ENCODE results near the gene NDE1. TPM values are rescaled to one million over a fixed set of nuclear protein-coding genes. Genes with fewer than 3 reads are reported as not detected.
A peak's percentile ranks its signal among the peaks of the same experiment; 100 is the strongest.
"Not testable (repeated sequence)": the region's sequence is repeated elsewhere in the genome, so short reads cannot be mapped to it uniquely, and the experiment has no call there.

NDE1 gene
- total RNA-seq, 6 donors from 2014 or later = 19.5 to 63.9 (median 37.0) TPM

DNA sequence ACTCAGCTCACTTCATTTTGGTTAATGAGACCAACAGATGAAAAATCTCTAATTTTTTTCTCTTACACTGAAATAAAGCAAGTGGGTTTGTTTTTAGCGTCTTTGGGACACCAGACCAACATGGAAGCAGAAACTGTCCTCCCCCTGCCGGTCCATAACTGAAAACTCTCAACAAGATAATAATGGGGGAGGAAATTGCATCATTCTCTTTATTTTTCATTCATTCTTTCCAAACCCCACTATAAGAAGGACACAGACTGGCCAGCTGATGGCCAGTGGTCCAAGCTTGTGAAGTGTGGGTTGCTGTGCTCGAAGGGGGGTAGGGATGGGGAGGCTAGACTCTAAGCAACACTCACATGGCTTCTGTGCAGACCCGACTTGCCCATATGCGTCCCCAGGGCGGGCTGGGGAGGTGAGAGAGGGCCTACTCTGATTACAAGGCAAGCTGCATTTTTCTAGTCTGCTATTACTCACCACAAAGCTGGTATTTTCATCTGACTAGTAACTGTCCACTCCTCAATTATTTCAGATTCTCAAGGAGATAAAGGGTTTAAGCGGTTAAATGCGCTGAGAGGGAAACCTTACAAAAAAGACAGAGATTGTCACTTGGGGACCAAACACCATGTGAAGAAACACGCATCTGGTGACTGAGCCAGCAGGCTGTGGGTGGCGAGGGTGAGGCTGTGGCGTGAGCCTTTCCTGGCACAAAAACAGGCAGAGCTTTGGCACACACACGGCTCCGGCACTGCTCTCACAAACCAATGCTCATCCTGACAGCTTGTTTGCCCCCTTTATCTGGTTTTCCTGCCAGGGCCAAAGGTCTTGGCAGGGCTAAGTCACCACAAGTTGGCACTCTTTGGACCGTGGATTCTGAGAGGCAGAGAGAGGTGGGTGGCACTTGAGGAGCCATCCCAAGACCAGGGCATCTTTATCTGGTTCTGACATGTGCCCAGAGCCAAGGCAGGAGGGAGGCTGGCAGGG, 45.3 kb upstream of the NDE1 start:
- H3K36me3 ChIP-seq = peaks cover 19 to 97% (median 87%) of the 10 kb centered on the region in 4 donors

GRCh38 chr16:15605839-15606517, 44.1 kb upstream of the NDE1 start:
- no peak overlapping the region for H3K27ac ChIP-seq
- no peak for ATAC-seq (ENCODE audit: low FRiP score in 2 of 2)
- 93 to 96% methylated on average over 13 of the region's 13 CpGs for WGBS, 2 donors

More for the DNA sequence above, 45.3 kb upstream of the NDE1 start:
- TF ChIP-seq POLR2A (IDR thresholded peaks at IDR 0.05) = no peak
- no peak for TF ChIP-seq EP300 (IDR thresholded peaks at IDR 0.05)
- TF ChIP-seq, protein P1, sequence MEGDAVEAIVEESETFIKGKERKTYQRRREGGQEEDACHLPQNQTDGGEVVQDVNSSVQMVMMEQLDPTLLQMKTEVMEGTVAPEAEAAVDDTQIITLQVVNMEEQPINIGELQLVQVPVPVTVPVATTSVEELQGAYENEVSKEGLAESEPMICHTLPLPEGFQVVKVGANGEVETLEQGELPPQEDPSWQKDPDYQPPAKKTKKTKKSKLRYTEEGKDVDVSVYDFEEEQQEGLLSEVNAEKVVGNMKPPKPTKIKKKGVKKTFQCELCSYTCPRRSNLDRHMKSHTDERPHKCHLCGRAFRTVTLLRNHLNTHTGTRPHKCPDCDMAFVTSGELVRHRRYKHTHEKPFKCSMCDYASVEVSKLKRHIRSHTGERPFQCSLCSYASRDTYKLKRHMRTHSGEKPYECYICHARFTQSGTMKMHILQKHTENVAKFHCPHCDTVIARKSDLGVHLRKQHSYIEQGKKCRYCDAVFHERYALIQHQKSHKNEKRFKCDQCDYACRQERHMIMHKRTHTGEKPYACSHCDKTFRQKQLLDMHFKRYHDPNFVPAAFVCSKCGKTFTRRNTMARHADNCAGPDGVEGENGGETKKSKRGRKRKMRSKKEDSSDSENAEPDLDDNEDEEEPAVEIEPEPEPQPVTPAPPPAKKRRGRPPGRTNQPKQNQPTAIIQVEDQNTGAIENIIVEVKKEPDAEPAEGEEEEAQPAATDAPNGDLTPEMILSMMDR (IDR thresholded peaks at IDR 0.05) = no peak
- no peak for TF ChIP-seq POLR2AphosphoS5 (IDR thresholded peaks at IDR 0.05)
- no peak overlapping the region for H3K4me3 ChIP-seq
- H3K27me3 ChIP-seq = no peaks in the 10 kb centered on the region
- H3K27ac ChIP-seq = no peak overlapping the region
- WGBS, 2 donors = 82 to 84% methylated on average over 14 of the region's 14 CpGs
- ATAC-seq (ENCODE audit: low FRiP score in 2 of 2) (no peak), DNase-seq (no peak)
- H3K9me3 ChIP-seq = no peaks in the 10 kb centered on the region
- peaks cover 0 to 7% (median 1%) of the 10 kb centered on the region in 4 donors for H3K4me1 ChIP-seq

DNA sequence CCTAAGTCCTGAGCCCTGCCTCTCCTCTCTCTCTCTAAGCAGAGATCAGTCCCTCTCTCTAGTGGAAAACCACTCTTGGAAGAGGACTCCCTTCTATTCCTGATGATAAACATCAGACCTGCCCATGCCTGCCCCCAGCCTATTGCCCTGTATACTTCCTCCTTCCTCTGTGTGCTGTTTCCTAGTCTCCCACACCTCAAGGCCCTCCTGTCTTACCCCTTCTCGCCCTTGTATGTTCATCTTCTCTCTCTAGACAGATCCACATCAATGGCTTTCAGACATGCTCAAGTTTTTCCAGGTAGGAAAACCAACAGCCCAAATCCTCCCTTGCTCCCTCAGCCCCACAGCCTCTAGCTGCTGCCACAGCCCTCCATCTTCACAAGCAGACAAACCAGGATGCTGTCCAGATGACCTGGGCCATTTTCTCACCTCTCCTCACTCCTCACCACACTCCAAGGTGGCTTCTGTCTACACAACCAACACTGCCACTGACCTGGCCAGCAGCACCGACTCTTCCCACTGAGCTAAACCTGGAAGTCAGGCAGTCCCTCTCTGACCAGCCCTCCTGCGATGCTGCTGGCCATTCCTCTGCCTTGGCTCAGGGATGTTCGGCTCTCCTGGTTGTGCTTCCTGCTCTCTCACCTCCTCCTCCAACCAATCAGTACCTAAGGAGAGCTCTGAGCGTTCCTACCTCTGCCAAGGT, 43.4 kb upstream of the NDE1 start:
- H3K27me3 ChIP-seq = no peaks in the 10 kb centered on the region
- ATAC-seq (ENCODE audit: low FRiP score in 2 of 2) (peak in 1 of 2 donors; percentile 36), DNase-seq (no peak)
- 93 to 97% methylated on average over 5 of the region's 5 CpGs for WGBS, 2 donors
- TF ChIP-seq POLR2A (IDR thresholded peaks at IDR 0.05) (no peak), POLR2AphosphoS5 (IDR thresholded peaks at IDR 0.05) (no peak), EP300 (IDR thresholded peaks at IDR 0.05) (no peak)
- TF ChIP-seq, protein P1 (IDR thresholded peaks at IDR 0.05) = no peak
- H3K27ac ChIP-seq = peak overlapping the region in 3 of 4 donors; percentile 0 to 69 (median 49)
- no peaks in the 10 kb centered on the region for H3K9me3 ChIP-seq
- H3K36me3 ChIP-seq = peaks cover 22 to 97% (median 86%) of the 10 kb centered on the region in 4 donors
- H3K4me3 ChIP-seq = no peak overlapping the region
- H3K4me1 ChIP-seq = peaks cover 0 to 7% (median 1%) of the 10 kb centered on the region in 4 donors

More at GRCh38 chr16:15605839-15606517, 44.1 kb upstream of the NDE1 start:
- H3K36me3 ChIP-seq = peaks cover 21 to 97% (median 87%) of the 10 kb centered on the region in 4 donors
- H3K9me3 ChIP-seq = no peaks in the 10 kb centered on the region
- peaks cover 0 to 7% (median 1%) of the 10 kb centered on the region in 4 donors for H3K4me1 ChIP-seq
- no peak overlapping the region for H3K4me3 ChIP-seq
- H3K27me3 ChIP-seq = no peaks in the 10 kb centered on the region
- TF ChIP-seq POLR2A (IDR thresholded peaks at IDR 0.05) (no peak), EP300 (IDR thresholded peaks at IDR 0.05) (no peak), POLR2AphosphoS5 (IDR thresholded peaks at IDR 0.05) (no peak)
- TF ChIP-seq, protein P1 (IDR thresholded peaks at IDR 0.05) = no peak
- no peak for DNase-seq

DNA sequence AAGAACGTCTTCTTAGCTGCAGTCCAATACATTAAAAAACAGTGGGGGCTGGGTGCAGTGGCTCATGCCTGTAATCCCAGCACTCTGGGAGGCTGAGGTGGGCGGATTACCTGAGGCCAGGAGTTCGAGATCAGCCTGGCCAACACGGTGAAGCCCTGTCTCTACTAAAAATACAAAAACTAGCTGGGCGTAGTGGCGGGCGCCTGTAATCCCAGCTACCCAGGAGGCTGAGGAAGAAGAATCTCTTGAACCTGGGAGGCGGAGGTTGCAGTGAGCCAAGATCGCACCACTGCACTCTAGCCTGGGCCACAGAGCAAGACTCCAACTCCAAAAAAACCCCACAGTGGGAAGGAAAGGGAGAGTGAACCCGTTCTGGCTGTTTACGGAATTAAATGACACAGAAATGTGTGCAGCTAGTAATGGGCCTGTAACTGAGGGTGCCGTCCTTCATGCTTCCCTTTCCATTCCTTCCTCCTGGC, 42.8 kb upstream of the NDE1 start:
- Histone ChIP-seq H3K27ac (peak overlapping the region in 3 of 4 donors; percentile 0 to 69 (median 49)), H3K36me3 (peaks cover 24 to 97% (median 86%) of the 10 kb centered on the region in 4 donors)
- ATAC-seq (ENCODE audit: low FRiP score in 2 of 2); H3K4me3 ChIP-seq; H3K9me3 ChIP-seq; H3K27me3 ChIP-seq; H3K4me1 ChIP-seq; DNase-seq: not testable (repeated sequence)
- 89 to 95% methylated on average over 12 of the region's 12 CpGs for WGBS, 2 donors
